PC-3 (cell line): ENCODE data around the gene DTD1.

Experiments
- CTCF ChIP-seq: fragments of 300-600 bp; sonication (generic); conservative IDR thresholded peaks from 2 replicates; pipeline ENCODE4 v1.5.1; 2017; ENCODE audit warnings: antibody characterized with exemption, low read depth, mild to moderate bottlenecking, low read length
- EZH2 ChIP-seq: fragments of 300-600 bp; sonication (generic); IDR thresholded peaks from one replicate; pipeline ENCODE4 v1.6.1; 2017; ENCODE audit warnings: antibody characterized with exemption, mild to moderate bottlenecking, low read length; ENCODE audit not compliant: unreplicated experiment
- EZH2phosphoT487 ChIP-seq: fragments of 300-600 bp; sonication (generic); IDR thresholded peaks from 2 replicates; pipeline ENCODE4 v1.6.1; 2018; ENCODE audit warnings: mild to moderate bottlenecking, antibody characterized with exemption, low read length, borderline replicate concordance

- TF ChIP-seq EZH2phosphoT487 (no peak), CTCF (no peak), EZH2 (no peak)
Measured at GRCh38 chr20:18754653-18755045, 166.8 kb downstream of the DTD1 start.
